Measurements from ENCODE around the gene DTNB. TPM values are rescaled to one million over a fixed set of nuclear protein-coding genes. Genes with fewer than 3 reads are reported as not detected.

The DTNB gene
- total RNA-seq, 2 experiments from 2014 or later, result 29.8 to 31.0 TPM

DNA sequence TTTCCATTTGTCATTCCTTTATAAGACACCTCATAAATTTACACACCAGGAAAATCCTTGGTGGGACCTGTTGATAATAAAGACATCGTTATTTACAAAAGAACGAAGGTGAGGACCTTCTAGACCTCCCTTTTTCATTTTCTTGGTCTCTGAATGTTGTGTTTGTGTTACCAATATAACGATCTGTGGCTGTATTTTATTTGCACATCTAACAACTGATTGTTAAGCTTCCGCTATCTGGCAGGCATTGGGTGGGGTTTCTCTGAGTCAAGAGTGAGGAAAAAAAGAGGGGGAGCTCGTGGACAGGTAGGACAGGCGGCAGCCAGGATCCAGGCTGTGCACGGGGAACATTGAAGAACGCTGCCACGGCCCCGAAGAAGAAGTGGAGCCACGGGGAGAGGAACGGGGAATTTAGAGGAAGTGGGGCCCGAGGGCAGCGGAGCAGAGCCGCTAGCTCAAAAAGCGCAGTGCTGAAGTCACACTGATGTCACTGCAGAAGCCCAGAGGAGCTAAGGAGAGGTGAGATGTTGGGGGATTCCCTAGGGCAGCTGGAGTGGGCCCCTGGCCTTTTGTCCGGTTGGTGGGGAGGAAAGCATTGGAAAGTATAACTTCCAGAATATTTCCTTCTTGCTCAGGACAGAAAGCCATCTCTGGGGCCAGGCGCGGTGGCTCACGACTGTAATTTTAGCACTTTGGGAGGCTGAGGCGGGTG is 310.8 kb downstream of the DTNB start:
- peak overlapping the region; percentile 75 for H3K4me3 Mint-ChIP-seq
- H3K4me1 Mint-ChIP-seq, result peaks cover 21% of the 10 kb centered on the region
- peak overlapping the region; percentile 92 for H3K27ac Mint-ChIP-seq
- no peaks in the 10 kb centered on the region for H3K27me3 Mint-ChIP-seq
- ChIA-PET CTCF (interaction anchor here (0.6 to 4.2 kb wide), 46 partner anchors 9 to 1406 kb away, joined by 3 to 38 read pairs (median 4); partner anchors contain the start of gene DNMT3A), POLR2A (interaction anchor here (0.6 to 1.4 kb wide), 6 partner anchors 13 to 161 kb away, joined by 3 to 5 read pairs (median 4); no protein-coding TSS in a partner anchor)
- no peaks in the 10 kb centered on the region for H3K9me3 Mint-ChIP-seq
- DNase-seq, result peak; percentile 55
- no peaks in the 10 kb centered on the region for H3K36me3 Mint-ChIP-seq (ENCODE audit: low read depth)

DNA sequence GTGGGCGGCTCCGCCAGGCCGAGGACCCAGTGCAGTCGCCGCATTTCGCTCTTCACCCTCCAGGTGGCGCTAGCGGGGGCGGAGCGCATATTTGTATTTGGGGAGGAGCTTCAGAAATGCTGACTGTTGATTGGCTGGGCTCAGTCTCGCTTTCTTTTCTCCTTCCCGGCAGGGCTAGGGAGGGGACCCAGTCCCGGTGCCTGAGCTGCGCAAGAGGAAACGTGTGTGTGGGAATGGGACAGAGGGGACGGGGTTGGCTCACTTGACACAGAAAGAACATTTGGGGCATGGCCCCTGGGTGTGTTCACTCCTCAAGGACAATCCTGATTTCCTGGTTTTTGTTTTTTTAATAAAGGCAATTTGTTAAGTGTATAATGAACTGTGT is 311.3 kb downstream of the DTNB start:
- H3K36me3 Mint-ChIP-seq (ENCODE audit: low read depth), result no peaks in the 10 kb centered on the region
- H3K4me1 Mint-ChIP-seq, result peaks cover 21% of the 10 kb centered on the region
- H3K27me3 Mint-ChIP-seq, result no peaks in the 10 kb centered on the region
- H3K4me3 Mint-ChIP-seq, result peak overlapping the region; percentile 75
- POLR2A ChIA-PET, result interaction anchor here (0.6 to 1.4 kb wide), 4 partner anchors 14 to 45 kb away, joined by 3 to 5 read pairs (median 4); no protein-coding TSS in a partner anchor
- CTCF ChIA-PET, result interaction anchor here (0.6 to 4.2 kb wide), 44 partner anchors 8 to 1406 kb away, joined by 3 to 38 read pairs (median 4); partner anchors contain the start of gene DNMT3A
- H3K27ac Mint-ChIP-seq, result peak overlapping the region; percentile 92
- DNase-seq, result peak; percentile 95
- no peaks in the 10 kb centered on the region for H3K9me3 Mint-ChIP-seq

DNA sequence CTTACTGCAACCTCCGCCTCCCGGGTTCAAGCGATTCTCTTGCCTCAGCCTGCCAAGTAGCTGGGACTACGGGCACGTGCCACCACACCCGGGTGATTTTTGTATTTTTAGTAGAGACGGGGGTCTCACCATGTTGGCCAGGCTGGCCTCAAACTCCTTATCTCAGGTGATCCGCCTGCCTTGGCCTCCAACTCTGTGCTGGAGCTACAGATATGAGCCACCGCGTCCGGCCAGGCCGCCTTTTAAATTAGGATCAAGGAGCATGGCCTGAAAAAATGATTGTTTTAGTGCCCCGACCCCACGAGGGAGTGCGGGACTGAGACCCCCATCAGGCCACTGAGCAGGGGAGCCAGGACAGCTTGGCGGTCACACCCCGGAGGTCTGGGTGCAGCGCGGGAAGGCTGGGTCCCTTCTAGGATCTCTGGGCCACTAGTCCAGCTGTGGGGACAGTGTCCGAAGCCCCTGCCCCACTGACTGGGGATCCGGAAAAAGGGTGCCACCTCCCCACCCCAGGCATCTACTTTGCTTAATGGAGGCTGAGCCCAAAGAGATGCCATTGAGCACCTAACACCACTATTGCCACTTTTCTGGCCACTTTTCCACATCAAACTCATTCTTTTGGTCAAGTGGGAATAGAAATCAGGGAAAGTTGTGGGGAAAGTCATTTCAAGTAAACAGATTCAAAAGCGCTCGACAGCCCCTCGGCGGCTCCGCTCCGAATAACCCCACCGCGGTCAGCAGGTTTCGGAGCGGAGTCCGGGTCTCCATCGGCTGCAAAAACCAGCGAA is 311.9 kb downstream of the DTNB start:
- H3K4me3 Mint-ChIP-seq, result peak overlapping the region; percentile 75
- ChIA-PET POLR2A (interaction anchor here (1.2 to 1.4 kb wide), 2 partner anchors 14 to 24 kb away, joined by 4 to 5 read pairs; no protein-coding TSS in a partner anchor), CTCF (interaction anchor here (0.6 to 4.2 kb wide), 38 partner anchors 11 to 486 kb away, joined by 3 to 38 read pairs (median 4); partner anchors contain the start of gene DNMT3A)
- DNase-seq, result no peak
- H3K36me3 Mint-ChIP-seq (ENCODE audit: low read depth), result no peaks in the 10 kb centered on the region
- H3K27ac Mint-ChIP-seq, result peak overlapping the region; percentile 92
- H3K27me3 Mint-ChIP-seq, result no peaks in the 10 kb centered on the region
- H3K4me1 Mint-ChIP-seq, result peaks cover 21% of the 10 kb centered on the region
- H3K9me3 Mint-ChIP-seq, result no peaks in the 10 kb centered on the region

DNA sequence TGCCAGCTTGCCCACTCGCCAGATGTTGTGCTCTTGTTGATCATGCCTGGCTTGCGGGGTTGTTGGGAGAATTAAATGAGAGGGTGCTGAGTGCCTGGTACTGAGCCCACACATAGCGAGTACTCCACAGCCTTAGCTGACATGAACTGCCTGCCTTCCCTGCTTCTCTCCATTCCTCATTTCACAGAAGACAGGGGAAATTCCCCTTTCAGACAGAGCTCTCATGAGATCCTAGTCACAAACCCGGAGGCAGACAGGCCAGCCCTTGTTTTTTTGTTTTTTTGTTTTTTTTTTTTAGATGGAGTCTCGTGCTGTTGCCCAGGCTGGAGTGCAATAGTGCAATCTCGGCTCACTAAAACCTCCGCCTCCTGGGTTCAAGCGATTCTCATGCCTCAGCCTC is 314.5 kb downstream of the DTNB start:
- DNase-seq, result no peak
- ChIA-PET POLR2A (interaction anchor here (0.6 kb wide), 1 partner anchor 57 kb away, joined by 4 read pairs; no protein-coding TSS in a partner anchor), CTCF (interaction anchor here (0.6 to 1.0 kb wide), 3 partner anchors 12 to 147 kb away, joined by 3 to 4 read pairs (median 3); no protein-coding TSS in a partner anchor)
- Mint-ChIP-seq H3K4me3 (no peak overlapping the region), H3K9me3 (no peaks in the 10 kb centered on the region), H3K4me1 (peaks cover 16% of the 10 kb centered on the region), H3K27ac (no peak overlapping the region), H3K27me3 (peaks cover 3% of the 10 kb centered on the region), H3K36me3 (ENCODE audit: low read depth) (no peaks in the 10 kb centered on the region)

DNA sequence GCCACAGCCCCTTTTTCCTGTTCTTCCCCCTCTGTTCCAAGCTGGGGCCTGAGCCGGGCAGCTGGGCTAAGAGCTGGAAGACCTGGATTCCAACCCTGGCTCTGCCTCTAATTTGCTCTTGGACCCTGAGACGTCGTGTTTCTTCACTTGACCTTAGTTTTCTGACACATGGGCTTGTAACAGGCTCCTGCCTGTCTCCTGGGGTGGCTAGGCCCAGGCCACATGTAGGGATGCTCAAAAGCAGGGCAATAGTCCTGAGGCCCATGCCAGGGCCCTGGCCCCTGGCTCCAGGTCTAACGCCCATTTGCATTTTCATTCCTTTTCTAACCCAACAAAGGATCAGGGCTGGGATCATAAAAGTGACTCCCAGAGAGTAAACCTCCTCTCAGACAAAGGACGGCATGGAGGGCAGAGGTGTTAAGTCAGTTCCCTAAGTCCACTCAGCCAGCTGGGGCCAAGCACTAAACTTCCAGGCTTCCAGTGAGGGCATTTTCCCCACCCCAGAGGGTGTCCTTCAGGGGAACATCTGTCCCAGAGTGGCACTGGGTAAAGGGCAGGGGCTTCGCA is 315.0 kb downstream of the DTNB start:
- Mint-ChIP-seq H3K4me3 (no peak overlapping the region), H3K27ac (no peak overlapping the region), H3K27me3 (peaks cover 3% of the 10 kb centered on the region), H3K4me1 (peaks cover 12% of the 10 kb centered on the region), H3K36me3 (ENCODE audit: low read depth) (no peaks in the 10 kb centered on the region), H3K9me3 (no peaks in the 10 kb centered on the region)
- no peak for DNase-seq
- POLR2A ChIA-PET, result interaction anchor here (0.6 to 0.7 kb wide), 2 partner anchors 11 to 56 kb away, joined by 4 read pairs; no protein-coding TSS in a partner anchor
- CTCF ChIA-PET, result interaction anchor here (0.6 to 1.1 kb wide), 6 partner anchors 13 to 147 kb away, joined by 3 to 7 read pairs (median 4); no protein-coding TSS in a partner anchor

DNA sequence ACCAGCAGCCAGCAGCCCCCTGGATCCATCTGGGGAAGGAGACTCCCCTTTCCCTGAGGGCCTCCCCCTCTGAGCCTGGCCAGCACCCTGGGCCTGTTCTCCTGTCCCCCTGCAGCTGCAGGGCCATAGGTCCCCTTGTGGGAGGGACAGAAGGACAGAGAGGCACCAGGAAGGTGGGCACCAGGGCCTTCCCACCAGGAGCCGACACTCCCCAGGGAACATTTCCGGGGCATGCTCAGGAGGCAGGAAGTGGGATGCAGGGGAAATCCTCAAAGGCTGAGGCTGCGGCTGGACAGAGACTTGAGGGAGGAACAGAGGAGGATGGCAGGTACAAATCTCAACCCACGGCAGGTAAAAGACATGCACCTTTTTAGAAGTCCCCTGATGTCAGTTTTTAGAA is 317.3 kb downstream of the DTNB start:
- DNase-seq, result no peak
- Mint-ChIP-seq H3K36me3 (ENCODE audit: low read depth) (no peaks in the 10 kb centered on the region), H3K4me3 (no peak overlapping the region), H3K27me3 (peaks cover 8% of the 10 kb centered on the region), H3K27ac (no peak overlapping the region), H3K4me1 (peaks cover 4% of the 10 kb centered on the region), H3K9me3 (no peaks in the 10 kb centered on the region)
- ChIA-PET POLR2A (no interaction called here), CTCF (no interaction called here)

DNA sequence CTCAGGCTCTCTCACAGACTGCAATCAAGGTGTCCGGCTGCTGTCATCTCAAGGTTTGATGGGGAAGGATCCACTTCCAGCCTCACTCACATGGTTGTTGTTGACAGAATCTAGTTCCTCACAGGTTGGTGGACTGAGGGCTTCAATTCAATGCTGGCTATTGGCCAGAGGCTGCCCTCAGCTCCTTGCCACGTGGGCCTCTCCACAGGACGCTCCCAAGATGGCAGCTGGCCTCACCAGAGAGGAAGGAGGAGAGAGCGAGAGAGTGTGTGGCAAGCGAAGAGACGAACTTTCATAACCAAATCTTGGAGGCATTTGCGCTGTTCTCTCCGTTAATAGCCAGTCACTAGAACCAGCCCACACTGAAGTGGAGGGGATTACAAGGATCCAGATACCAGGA is 318.1 kb downstream of the DTNB start:
- H3K27ac Mint-ChIP-seq, result no peak overlapping the region
- H3K4me1 Mint-ChIP-seq, result peaks cover 6% of the 10 kb centered on the region
- no peak overlapping the region for H3K4me3 Mint-ChIP-seq
- CTCF ChIA-PET, result no interaction called here
- DNase-seq, result no peak
- peaks cover 8% of the 10 kb centered on the region for H3K27me3 Mint-ChIP-seq
- POLR2A ChIA-PET, result no interaction called here
- no peaks in the 10 kb centered on the region for H3K36me3 Mint-ChIP-seq (ENCODE audit: low read depth)
- H3K9me3 Mint-ChIP-seq, result no peaks in the 10 kb centered on the region

DNA sequence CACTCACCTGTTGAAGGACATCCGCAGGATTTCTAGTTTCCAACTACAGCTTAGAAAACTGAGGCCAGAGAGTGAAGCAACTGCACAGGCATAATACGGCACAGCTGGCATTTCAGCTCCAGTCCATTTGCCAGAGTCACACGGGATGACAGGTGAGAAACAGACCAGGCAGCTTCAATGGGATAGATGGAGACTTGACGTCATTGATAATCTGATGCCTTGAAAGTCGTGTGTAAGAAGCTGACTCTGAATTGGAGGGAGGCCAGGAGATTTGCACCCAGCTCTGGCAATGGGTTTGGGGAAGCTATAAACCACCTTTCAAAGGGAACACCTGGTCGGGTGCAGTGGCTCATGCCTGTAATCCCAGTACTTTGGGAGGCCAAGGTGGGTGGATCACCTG is 319.3 kb downstream of the DTNB start:
- ChIA-PET CTCF (interaction anchor here (0.6 to 1.2 kb wide), 6 partner anchors 8 to 117 kb away, joined by 3 to 6 read pairs (median 3); no protein-coding TSS in a partner anchor), POLR2A (interaction anchor here (0.7 kb wide), 1 partner anchor 22 kb away, joined by 7 read pairs; no protein-coding TSS in a partner anchor)
- peaks cover 8% of the 10 kb centered on the region for H3K27me3 Mint-ChIP-seq

DNA sequence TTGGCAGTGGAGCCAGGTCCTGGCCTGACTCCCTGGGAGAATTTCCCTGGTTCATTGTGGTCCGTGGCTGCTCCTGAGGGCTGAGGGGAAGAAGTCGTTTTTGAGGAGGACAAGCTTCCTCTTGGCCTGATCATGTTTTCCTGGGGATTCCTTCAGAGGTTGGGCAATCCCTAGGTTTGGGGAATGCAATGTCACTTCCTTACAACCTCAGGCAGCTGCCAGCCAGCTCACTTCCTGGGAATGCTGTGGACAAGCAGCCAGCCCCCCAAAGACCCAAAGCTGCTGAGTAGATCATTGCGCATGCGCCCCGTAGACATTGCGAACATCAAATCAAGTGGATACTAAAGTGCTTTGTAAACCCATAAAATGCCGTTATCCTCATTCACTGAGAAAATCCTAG is 324.0 kb downstream of the DTNB start:
- DNase-seq, result no peak
- POLR2A ChIA-PET, result no interaction called here
- CTCF ChIA-PET, result interaction anchor here (0.6 to 2.0 kb wide), 8 partner anchors 12 to 1715 kb away, joined by 3 to 4 read pairs (median 4); no protein-coding TSS in a partner anchor
- no peaks in the 10 kb centered on the region for H3K36me3 Mint-ChIP-seq (ENCODE audit: low read depth)
- H3K27ac Mint-ChIP-seq, result no peak overlapping the region
- H3K4me1 Mint-ChIP-seq, result peaks cover 14% of the 10 kb centered on the region
- H3K9me3 Mint-ChIP-seq, result no peaks in the 10 kb centered on the region
- H3K4me3 Mint-ChIP-seq, result no peak overlapping the region
- H3K27me3 Mint-ChIP-seq, result peaks cover 5% of the 10 kb centered on the region

More for the DNA sequence above, 319.3 kb downstream of the DTNB start:
- Mint-ChIP-seq H3K36me3 (ENCODE audit: low read depth) (no peaks in the 10 kb centered on the region), H3K27ac (no peak overlapping the region), H3K4me3 (no peak overlapping the region), H3K9me3 (no peaks in the 10 kb centered on the region), H3K4me1 (peaks cover 8% of the 10 kb centered on the region)
- no peak for DNase-seq

DNA sequence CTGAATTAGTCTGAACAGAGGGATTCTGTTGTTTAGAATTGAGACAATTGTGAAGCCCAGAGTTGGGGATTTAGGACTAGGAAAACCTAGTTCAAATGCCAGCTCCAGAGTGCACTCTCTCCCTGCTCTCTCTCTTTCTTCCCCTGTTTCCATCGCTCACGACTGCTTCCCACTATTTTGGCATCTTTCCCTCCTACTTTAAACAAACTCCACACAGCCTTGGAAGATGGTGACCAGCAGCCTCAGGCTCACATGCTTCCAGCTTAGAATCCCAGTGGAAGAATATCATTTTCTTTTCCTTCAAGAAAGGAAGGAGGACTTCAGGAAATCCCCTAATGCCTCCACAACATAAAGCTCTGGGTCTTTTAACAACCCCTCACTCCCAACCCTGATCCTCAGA is 325.5 kb downstream of the DTNB start:
- Mint-ChIP-seq H3K27me3 (peaks cover 5% of the 10 kb centered on the region), H3K9me3 (no peaks in the 10 kb centered on the region), H3K27ac (no peak overlapping the region), H3K4me3 (no peak overlapping the region), H3K4me1 (peaks cover 16% of the 10 kb centered on the region), H3K36me3 (ENCODE audit: low read depth) (no peaks in the 10 kb centered on the region)
- no peak for DNase-seq
- ChIA-PET POLR2A (no interaction called here), CTCF (interaction anchor here (1.2 to 2.0 kb wide), 5 partner anchors 14 to 33 kb away, joined by 3 to 5 read pairs (median 4); no protein-coding TSS in a partner anchor)

DNA sequence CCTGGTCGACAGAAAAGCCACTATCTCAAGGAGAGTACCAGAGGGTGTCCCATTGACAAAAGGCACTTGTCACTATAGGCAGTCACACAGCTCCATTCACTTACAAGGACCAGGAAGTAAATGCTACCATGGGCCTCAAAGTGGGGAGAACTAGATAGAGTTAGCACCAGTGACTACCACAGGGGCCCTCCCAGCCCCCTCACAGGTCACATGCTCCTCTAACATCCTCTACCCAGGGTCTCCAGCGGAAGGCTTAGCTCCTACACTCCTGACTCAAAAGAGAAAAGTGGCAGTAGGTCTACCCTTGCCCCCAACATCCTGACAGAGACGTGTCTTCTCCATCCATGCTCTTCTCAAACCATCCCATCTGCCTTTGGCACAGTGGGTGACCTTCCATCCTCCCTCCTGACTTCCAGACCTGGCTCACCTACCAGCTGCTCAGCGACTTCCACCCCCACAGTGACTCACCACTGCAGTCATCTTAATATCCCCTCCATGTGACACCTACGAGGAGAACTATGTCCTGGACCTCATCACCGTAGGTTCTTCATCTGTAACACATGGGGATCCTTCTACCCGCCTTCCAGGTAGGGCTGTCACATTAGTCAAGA is 326.1 kb downstream of the DTNB start:
- ChIA-PET CTCF (interaction anchor here (0.5 to 3.3 kb wide), 6 partner anchors 15 to 704 kb away, joined by 3 to 18 read pairs (median 4); no protein-coding TSS in a partner anchor), POLR2A (interaction anchor here (0.5 kb wide), 1 partner anchor 11 kb away, joined by 4 read pairs; no protein-coding TSS in a partner anchor)
- DNase-seq, result no peak
- Mint-ChIP-seq H3K9me3 (no peaks in the 10 kb centered on the region), H3K4me1 (peaks cover 18% of the 10 kb centered on the region), H3K27me3 (peaks cover 3% of the 10 kb centered on the region), H3K36me3 (ENCODE audit: low read depth) (no peaks in the 10 kb centered on the region), H3K27ac (no peak overlapping the region), H3K4me3 (no peak overlapping the region)
